GM18526 (cell line): ENCODE measurements around the gene PDCD4.

Source experiments
- POLR2A ChIP-seq: IDR thresholded peaks from 3 replicates; pipeline ENCODE4 v1.6.1; 2011; ENCODE audit not compliant: insufficient read length; ENCODE audit errors: extremely low read depth

PDCD4 gene

GRCh38 chr10:110836706-110837105 is 35.0 kb upstream of the PDCD4 start:
- TF ChIP-seq POLR2A, result no peak

- no peak for TF ChIP-seq POLR2A
Measured at GRCh38 chr10:110837418-110838171, 34.1 kb upstream of the PDCD4 start.

- no peak for TF ChIP-seq POLR2A
Measured at GRCh38 chr10:110840225-110840922, 31.4 kb upstream of the PDCD4 start.

GRCh38 chr10:110840923-110841428 is 30.8 kb upstream of the PDCD4 start:
- TF ChIP-seq POLR2A, result no peak

- TF ChIP-seq POLR2A, result no peak
Measured at GRCh38 chr10:110841767-110842267, 29.9 kb upstream of the PDCD4 start.

- TF ChIP-seq POLR2A, result no peak
Measured at GRCh38 chr10:110842326-110842904, 29.3 kb upstream of the PDCD4 start.

GRCh38 chr10:110843031-110843430 is 28.7 kb upstream of the PDCD4 start:
- no peak for TF ChIP-seq POLR2A

GRCh38 chr10:110843796-110844616 is 27.7 kb upstream of the PDCD4 start:
- no peak for TF ChIP-seq POLR2A

- no peak for TF ChIP-seq POLR2A
Measured at GRCh38 chr10:110844617-110844881, 27.2 kb upstream of the PDCD4 start.

- no peak for TF ChIP-seq POLR2A
Measured at GRCh38 chr10:110845192-110845755, 26.5 kb upstream of the PDCD4 start.

- TF ChIP-seq POLR2A, result no peak
Measured at GRCh38 chr10:110845756-110846620, 25.7 kb upstream of the PDCD4 start.

GRCh38 chr10:110847374-110847773 is 24.4 kb upstream of the PDCD4 start:
- TF ChIP-seq POLR2A, result no peak

GRCh38 chr10:110848106-110848505 is 23.6 kb upstream of the PDCD4 start:
- no peak for TF ChIP-seq POLR2A

GRCh38 chr10:110850099-110850498 is 21.6 kb upstream of the PDCD4 start:
- TF ChIP-seq POLR2A, result no peak
